ENCODE measurements around the gene DSC1.
"Not testable (repeated sequence)": the region's sequence is repeated elsewhere in the genome, so short reads cannot be mapped to it uniquely, and the experiment has no call there.

Gene DSC1

GRCh38 chr18:31171144-31171839 lies 8.6 kb upstream of the DSC1 start:
- no peak for DNase-seq

DNA sequence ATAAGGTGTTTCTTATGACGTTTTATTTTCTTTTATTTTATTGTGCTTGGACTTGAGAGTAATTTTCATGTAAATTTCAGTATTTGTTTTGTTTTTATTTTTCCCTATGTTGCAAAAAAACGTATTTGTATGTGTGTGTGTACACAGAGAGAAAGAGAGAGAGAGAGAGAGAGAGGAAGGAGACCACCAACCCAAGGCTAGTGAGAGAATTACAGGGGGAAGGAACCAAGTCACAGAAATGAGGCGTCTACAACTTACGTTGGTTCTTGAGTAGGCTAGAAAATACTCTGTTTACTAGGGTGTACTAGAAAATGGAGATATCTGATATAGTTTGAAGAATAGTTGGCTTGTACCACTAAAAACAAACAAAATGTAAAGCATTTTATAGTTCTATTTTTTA lies 7.7 kb upstream of the DSC1 start:
- no peak for DNase-seq

GRCh38 chr18:31162419-31162793 lies 250 bp downstream of the DSC1 start:
- no peak for DNase-seq

DNA sequence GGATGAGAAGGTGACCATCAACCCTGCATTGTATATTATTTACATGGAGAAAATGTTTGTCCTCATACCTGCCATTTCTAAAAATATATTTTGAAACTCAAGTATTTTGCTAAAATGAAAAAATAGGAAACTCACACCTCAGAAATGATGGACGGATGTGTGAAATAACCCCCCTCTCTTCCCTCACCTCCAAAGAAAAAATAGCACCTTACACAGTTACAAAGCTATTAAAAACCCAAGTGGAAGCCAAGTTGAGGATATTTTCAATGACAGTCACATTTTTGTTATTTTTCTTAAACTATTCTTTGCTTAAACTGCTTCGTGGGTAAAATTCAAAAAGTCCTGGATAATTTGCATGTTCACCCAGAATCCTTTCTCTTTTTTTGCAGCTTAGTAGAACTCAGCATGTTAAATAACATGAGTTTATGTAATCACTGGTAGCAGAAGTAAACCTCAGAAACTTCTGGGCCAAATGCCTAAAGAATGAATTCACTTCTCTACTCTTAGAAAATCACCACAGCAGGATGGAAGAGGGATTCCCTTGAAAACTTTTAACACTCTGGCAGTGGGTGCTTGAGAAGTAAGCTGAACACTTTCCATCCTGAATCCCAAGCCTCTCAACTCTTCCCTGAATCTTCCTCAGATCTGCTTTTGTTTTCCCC lies 768 bp downstream of the DSC1 start:
- no peak for DNase-seq

- DNase-seq: no peak
Measured at GRCh38 chr18:31156821-31157763, 5.6 kb downstream of the DSC1 start.

DNA sequence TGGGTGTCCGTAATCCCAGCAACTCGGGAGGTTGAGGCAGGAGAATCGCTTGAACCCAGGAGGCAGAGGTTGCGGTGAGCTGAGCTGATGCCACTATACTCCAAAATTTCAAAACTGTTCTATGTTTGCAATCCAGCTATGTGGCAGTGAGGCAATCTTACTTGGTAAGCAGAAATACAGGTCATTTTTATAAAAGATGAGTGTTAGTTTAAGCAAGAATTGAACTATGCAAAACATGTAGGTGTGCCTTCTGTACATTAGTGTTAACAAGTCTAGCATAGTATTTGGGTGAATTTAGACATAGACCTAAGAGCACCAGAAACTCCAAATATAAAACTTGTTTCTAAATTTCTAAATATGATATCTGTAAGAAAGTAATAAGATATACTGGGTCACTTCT lies 7.2 kb downstream of the DSC1 start:
- DNase-seq: no peak

GRCh38 chr18:31154181-31154580 lies 8.5 kb downstream of the DSC1 start:
- no peak for DNase-seq

DNA sequence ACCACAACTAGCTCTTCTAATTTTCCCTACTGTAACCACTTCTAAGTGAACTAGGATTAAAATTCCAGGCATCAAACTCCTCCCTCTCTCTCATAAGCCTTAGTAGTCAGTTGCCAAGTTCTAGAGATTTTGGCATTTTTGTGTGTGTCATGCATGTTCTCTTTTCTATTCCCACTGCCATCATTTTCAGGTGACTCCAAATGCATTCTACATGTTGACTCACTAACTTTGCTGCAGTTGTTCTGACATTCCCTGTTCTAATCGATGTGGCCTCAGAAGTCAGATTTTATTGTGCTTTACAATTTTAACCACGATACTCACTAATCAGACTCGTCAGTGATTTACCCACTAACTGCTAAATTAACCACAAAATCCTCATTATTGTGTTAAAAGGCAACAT lies 13.3 kb downstream of the DSC1 start:
- no peak for DNase-seq

GRCh38 chr18:31148600-31148999 lies 14.1 kb downstream of the DSC1 start:
- no peak for DNase-seq

GRCh38 chr18:31146809-31147208 lies 15.8 kb downstream of the DSC1 start:
- no peak for DNase-seq

DNA sequence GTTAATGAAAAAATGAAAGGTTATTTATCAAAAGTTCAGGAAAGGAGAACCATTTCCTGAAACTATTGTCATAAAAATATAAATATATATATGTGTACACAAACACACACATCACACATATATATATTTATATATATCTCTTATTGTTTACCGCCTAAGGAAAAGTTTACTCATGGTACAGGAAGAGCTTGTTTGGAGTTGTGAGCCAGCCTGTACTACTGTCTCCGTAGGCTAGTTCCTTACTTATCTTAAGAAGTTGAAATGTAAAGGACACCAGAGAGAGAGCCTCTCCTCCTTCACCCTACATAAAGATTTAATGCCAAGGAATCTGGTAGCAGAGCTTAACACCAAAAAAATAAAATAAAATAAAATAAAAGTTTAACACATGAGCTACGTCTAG lies 19.6 kb downstream of the DSC1 start:
- no peak for DNase-seq

DNA sequence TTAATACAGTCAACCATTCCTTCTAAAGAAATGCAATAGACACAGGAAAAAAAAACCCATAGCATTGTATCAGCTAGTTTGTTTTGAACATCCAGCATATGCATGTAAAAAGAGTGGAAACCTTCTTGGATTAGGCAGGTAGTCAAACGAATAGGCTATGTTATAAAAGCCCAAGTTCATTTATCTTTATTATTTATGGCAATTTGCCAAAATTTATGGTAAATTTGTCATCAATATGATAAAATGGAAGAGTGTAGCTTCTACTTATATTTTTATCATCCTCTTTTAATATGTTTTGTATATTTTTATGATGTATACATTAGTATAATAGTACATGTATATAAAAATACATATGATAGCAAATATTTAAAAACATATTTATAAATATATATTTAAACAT lies 23.9 kb downstream of the DSC1 start:
- no peak for DNase-seq

GRCh38 chr18:31134988-31135529 lies 27.6 kb downstream of the DSC1 start:
- no peak for DNase-seq

- no peak for DNase-seq
Measured at GRCh38 chr18:31129398-31130115, 33.1 kb downstream of the DSC1 start.

GRCh38 chr18:31125878-31126277 lies 36.8 kb downstream of the DSC1 start:
- DNase-seq: no peak

DNA sequence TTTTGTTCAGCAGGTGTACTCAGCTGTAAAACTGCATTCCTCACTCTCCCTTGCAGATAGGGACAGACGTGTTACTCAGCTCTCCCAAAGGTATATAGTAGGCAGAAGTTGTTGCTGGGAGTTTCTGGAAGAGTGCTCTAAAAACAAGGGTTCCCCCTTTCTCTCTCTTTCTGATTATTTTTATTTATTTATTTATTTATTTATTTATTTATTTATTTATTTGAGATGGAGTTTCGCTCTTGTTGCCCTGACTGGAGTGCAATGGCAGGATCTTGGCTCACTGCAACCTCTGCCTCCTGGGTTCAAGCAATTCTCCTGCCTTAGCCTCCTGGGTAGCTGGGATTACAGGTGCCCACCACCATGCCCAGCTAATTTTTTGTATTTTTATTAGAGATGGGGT lies 39.5 kb downstream of the DSC1 start:
- not testable (repeated sequence) for DNase-seq

DNA sequence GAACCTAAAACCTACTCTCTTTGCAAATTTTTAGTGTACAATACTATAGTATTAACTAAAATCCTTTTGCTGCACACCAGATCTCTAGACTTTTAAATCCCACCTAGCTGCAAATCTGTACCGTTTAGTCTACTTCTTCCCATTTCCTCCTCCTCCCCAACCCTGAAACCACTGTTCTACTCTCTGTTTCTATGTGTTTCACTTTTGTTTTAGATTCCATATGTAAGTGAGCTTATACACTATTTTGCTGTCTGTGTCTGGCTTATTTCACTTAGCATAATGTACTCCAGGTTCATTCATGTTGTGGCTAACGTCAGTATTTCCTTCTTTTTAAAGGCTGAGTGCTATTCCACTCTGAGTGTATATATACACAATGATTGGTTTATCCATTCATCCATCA lies 42.1 kb downstream of the DSC1 start:
- DNase-seq: no peak

DNA sequence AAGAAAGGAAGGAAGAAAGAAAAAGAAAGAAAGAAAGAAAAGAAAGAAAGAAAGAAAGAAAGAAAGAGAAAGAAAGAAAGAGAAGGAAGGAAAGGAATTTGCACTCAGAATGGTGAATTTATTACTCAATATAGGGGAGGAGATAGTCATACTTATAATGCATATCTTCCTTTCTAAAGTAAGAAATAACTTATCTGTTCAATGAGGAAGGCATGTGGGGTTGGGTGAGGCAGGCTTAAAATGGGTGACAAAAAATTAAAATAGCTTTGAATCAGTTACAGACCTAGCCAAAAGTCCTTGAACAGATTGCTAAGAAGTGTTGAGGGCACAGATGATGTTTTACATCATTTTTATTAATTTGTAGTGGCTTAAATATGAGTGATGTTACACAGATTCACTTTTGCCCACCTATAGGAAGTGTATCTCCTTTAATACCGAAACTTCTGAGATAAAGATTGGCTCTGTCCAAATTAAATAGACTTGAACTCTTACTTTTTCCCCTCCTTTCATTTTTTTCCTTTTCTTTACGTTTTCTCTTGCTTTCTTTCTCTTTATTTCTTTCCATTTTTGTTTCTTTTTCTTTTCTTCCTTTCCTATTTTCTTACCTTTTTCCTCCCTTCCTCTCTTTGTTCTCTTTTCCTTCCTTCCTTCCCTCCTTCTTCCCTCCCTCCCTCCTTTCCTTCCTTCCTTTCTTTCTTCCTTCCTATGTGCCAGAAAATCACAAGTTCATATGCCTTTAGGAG lies 45.6 kb downstream of the DSC1 start:
- no peak for DNase-seq

DNA sequence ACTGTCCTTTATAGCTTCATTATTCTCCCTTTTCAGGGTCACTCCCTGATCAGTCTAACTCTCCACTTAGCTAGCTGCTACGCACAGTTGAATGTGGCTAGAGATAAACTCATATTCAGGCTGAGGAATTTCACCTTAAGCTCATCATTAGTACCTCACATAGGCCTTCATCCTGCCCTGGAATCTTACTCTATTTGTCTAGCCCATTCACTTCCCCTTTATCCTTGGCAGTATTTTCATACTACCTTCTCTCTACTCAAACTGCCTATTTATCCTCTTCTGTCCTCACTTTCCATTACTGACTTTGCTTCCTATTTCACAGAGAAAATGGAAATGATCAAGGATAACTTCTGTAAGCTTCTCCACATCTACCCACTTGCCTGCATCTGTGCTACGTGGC lies 49.9 kb downstream of the DSC1 start:
- no peak for DNase-seq

DNA sequence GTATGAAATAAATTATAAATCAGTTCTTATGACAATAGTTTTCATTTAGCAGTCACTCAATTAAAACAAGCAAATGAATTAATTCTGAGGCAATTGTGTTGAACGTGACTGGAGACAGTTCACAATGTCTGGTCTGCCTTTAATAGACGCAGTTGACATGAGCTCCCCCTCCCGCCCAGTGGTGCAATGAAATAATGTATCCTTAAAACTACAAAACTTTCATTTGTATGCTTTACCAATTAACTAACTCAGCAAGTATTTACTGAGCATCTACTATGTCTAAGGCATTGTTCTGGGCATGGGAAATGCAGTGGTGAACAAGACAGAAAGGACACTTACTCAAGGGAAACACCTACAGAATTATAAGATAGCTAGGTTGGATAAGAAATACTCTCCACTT lies 56.9 kb downstream of the DSC1 start:
- DNase-seq: no peak

DNA sequence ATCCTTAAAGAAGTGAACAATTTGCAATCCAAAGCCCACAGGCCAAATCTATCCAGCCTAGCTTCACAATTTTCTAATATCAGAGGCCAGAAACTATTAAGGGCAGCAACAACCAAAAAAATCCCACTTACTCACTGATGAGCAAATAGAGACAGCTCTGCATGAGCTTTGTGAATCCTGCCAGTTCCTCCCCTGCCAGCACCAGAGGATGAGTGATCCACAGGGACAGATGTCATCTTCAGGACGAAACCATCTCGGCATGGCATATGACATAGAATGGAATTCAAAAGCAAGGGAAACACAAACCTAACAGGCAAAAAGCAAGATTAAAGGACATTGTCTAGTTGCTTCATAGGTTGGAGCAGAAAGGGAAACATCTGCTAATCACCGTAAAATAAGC lies 58.2 kb downstream of the DSC1 start:
- no peak for DNase-seq

DNA sequence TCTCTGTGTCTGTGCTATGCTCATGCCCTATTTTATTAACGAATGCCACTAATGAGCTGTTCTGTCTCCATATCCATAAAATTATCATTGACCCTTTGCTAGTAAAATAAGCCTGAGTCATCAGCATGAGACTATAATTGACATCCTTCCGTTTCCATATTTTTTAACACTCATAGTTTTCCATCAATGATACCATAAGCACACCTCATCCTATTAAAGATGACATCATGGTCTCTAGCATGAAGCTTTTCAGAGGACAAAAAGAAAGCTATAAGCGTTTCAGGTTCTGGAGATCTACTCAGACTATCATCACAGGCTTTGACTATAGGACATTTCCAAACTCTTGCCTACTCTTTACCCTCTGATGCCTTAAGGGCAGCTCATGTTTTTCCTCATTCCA lies 59.2 kb downstream of the DSC1 start:
- DNase-seq: no peak
